ENCODE data around the gene LIPI. TPM values are rescaled to one million over a fixed set of nuclear protein-coding genes. Genes with fewer than 3 reads are reported as not detected.
"Not testable (repeated sequence)": the region's sequence is repeated elsewhere in the genome, so short reads cannot be mapped to it uniquely, and the experiment has no call there.

The LIPI gene
- total and polyA plus RNA-seq, 4 donors = not detected

DNA sequence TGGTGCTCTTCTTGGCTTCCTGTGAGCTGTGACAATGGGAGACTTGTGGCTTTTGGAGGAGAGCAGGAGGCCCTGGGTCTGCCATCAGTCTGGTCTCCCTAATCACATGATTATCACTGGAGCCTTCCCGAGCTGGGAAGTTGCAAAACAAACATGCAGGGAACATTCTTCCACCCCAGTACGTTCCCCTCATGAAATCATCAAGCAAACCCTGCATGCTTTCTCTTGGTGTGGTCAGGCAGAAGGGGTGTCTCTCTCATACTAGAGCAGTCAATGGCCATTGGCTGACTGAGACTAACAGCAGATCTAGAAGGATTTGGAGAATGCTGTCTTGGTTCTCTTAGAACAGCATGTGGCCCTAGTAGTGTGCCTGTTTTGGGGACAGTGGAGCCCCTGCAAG lies 111.2 kb downstream of the LIPI start:
- WGBS, 2 donors = 26 to 31% methylated on average over 2 of the region's 2 CpGs

DNA sequence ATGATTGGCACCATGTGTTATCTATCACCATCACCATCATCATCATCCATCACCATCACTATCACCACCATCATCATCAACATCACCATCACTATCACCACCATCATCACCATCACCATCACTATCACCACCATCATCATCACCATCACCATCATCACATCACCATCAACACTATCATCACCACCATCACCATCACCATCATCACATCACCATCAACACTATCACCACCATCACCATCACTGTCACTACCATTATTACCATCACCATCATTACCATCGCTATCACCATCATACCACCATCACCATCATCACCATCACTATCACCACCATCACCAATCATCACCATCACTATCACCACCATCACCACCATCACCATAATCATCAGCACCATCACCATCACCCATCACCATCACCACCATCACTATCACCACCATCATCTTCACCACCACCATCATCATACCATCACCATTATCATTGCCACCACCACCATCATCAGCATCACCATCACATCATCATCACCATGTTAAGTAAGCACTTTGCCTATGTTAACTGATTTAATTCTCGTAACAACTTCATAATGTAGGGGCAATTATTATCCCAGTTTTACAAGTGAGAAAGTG lies 112.8 kb downstream of the LIPI start:
- no peak for ATAC-seq (ENCODE audit: low FRiP score)
- no peak overlapping the region for H3K27ac ChIP-seq (ENCODE audit: low read depth in 1 of 2, low read length in 2 of 2)
- H3K9me3 ChIP-seq (ENCODE audit: control insufficient read depth, low read length) = no peaks in the 10 kb centered on the region
- 90 to 99% methylated on average over 2 of the region's 2 CpGs for WGBS, 2 donors
- H3K4me3 ChIP-seq (ENCODE audit: low read length in 2 of 2) = no peak overlapping the region
- no peak for DNase-seq
- intact Hi-C loops (cut with DNase I) = no loop called here
- no peaks in the 10 kb centered on the region for H3K4me1 ChIP-seq (ENCODE audit: control insufficient read depth in 1 of 2, insufficient read depth in 2 of 2, low read length in 2 of 2)
- no peaks in the 10 kb centered on the region for H3K27me3 ChIP-seq (ENCODE audit: control insufficient read depth in 1 of 2, insufficient read depth in 2 of 2, low read length in 1 of 2)
- no peaks in the 10 kb centered on the region for H3K36me3 ChIP-seq (ENCODE audit: control insufficient read depth in 1 of 2, insufficient read depth in 2 of 2, low read length in 1 of 2)

More for the DNA sequence above, 111.2 kb downstream of the LIPI start:
- Histone ChIP-seq H3K27ac (ENCODE audit: low read depth in 1 of 2, low read length in 2 of 2) (no peak overlapping the region), H3K27me3 (ENCODE audit: control insufficient read depth in 1 of 2, insufficient read depth in 2 of 2, low read length in 1 of 2) (no peaks in the 10 kb centered on the region), H3K4me3 (ENCODE audit: low read length in 2 of 2) (no peak overlapping the region), H3K9me3 (ENCODE audit: control insufficient read depth, low read length) (no peaks in the 10 kb centered on the region), H3K4me1 (ENCODE audit: control insufficient read depth in 1 of 2, insufficient read depth in 2 of 2, low read length in 2 of 2) (no peaks in the 10 kb centered on the region), H3K36me3 (ENCODE audit: control insufficient read depth in 1 of 2, insufficient read depth in 2 of 2, low read length in 1 of 2) (no peaks in the 10 kb centered on the region)
- DNase-seq (no peak), ATAC-seq (ENCODE audit: low FRiP score) (no peak)
- intact Hi-C loops (cut with DNase I) = no loop called here

DNA sequence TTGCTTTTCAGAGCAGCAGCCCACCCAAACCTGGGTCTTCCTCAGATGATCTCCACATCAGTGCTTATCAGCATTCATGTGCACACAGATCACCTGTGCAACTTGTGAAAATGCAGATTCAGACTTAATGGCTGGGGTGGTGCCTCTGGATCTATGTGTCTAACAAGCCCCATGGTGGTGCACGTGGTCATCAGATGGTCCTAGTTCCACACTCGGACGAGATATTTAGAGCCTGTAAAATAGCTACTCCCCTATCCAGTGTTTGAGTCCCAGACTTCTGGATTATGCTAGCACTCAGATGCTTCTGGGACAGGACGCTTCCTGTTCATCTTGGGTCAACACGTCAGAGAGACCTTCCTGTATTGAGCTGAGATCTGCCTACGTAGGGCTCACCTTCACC lies 114.2 kb downstream of the LIPI start:
- Histone ChIP-seq H3K4me1 (ENCODE audit: control insufficient read depth in 1 of 2, insufficient read depth in 2 of 2, low read length in 2 of 2) (no peaks in the 10 kb centered on the region), H3K36me3 (ENCODE audit: control insufficient read depth in 1 of 2, insufficient read depth in 2 of 2, low read length in 1 of 2) (no peaks in the 10 kb centered on the region), H3K4me3 (ENCODE audit: low read length in 2 of 2) (no peak overlapping the region), H3K9me3 (ENCODE audit: control insufficient read depth, low read length) (no peaks in the 10 kb centered on the region), H3K27ac (ENCODE audit: low read depth in 1 of 2, low read length in 2 of 2) (no peak overlapping the region), H3K27me3 (ENCODE audit: control insufficient read depth in 1 of 2, insufficient read depth in 2 of 2, low read length in 1 of 2) (no peaks in the 10 kb centered on the region)
- intact Hi-C loops (cut with DNase I) = no loop called here
- WGBS, 2 donors = 89 to 97% methylated on average over 6 of the region's 6 CpGs
- ATAC-seq (ENCODE audit: low FRiP score) (no peak), DNase-seq (no peak)

DNA sequence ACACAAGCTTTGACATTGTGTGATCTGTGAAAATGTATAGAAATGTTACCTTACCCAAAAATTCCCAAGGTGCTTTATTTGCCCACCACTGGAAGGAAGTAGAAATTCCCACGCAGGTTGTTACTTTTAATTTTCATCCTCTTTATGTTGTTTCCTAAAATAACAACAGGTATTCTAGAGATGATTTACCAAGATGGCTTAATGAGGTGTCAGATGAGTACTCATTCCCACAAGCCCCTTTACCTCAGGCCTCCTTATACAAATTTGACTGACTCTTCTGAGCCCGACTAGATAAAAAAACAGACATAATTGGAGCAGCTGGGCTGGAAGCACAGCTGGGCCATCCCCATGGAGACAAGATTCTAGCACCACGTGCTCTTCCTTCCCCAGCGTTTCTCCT lies 114.6 kb downstream of the LIPI start:
- ATAC-seq (ENCODE audit: low FRiP score) (no peak), DNase-seq (no peak)
- no peaks in the 10 kb centered on the region for H3K4me1 ChIP-seq (ENCODE audit: control insufficient read depth in 1 of 2, insufficient read depth in 2 of 2, low read length in 2 of 2)
- H3K27ac ChIP-seq (ENCODE audit: low read depth in 1 of 2, low read length in 2 of 2) = no peak overlapping the region
- H3K36me3 ChIP-seq (ENCODE audit: control insufficient read depth in 1 of 2, insufficient read depth in 2 of 2, low read length in 1 of 2) = no peaks in the 10 kb centered on the region
- H3K4me3 ChIP-seq (ENCODE audit: low read length in 2 of 2) = no peak overlapping the region
- H3K27me3 ChIP-seq (ENCODE audit: control insufficient read depth in 1 of 2, insufficient read depth in 2 of 2, low read length in 1 of 2) = no peaks in the 10 kb centered on the region
- intact Hi-C loops (cut with DNase I) = no loop called here
- no peaks in the 10 kb centered on the region for H3K9me3 ChIP-seq (ENCODE audit: control insufficient read depth, low read length)
- WGBS, 2 donors = 74 to 79% methylated on average over 4 of the region's 4 CpGs

DNA sequence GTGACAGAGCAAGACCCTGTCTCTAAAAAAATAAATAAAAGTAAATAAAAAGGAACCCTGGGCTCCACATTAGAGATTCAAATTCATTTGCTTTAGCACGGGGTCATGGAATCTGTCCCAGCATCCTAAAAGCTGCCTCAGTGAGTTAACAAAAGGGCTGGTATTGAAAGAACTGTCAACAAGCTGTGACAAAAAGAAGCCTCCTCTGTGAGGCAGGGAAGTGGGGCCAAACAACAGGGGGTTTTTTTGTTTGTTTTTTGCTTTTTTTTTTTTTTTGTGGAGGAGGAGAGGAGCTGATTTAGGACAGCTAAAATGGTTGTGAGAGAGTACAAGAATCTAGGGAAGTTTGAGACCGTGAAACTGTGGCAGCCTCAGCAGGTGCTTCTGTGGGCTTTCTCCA lies 115.7 kb downstream of the LIPI start:
- 76 to 80% methylated on average over 2 of the region's 2 CpGs for WGBS, 2 donors
- Histone ChIP-seq H3K27me3 (ENCODE audit: control insufficient read depth in 1 of 2, insufficient read depth in 2 of 2, low read length in 1 of 2) (no peaks in the 10 kb centered on the region), H3K9me3 (ENCODE audit: control insufficient read depth, low read length) (no peaks in the 10 kb centered on the region), H3K4me3 (ENCODE audit: low read length in 2 of 2) (no peak overlapping the region), H3K27ac (ENCODE audit: low read depth in 1 of 2, low read length in 2 of 2) (no peak overlapping the region), H3K4me1 (ENCODE audit: control insufficient read depth in 1 of 2, insufficient read depth in 2 of 2, low read length in 2 of 2) (no peaks in the 10 kb centered on the region), H3K36me3 (ENCODE audit: control insufficient read depth in 1 of 2, insufficient read depth in 2 of 2, low read length in 1 of 2) (no peaks in the 10 kb centered on the region)
- no peak for DNase-seq
- intact Hi-C loops (cut with DNase I) = no loop called here
- no peak for ATAC-seq (ENCODE audit: low FRiP score)

DNA sequence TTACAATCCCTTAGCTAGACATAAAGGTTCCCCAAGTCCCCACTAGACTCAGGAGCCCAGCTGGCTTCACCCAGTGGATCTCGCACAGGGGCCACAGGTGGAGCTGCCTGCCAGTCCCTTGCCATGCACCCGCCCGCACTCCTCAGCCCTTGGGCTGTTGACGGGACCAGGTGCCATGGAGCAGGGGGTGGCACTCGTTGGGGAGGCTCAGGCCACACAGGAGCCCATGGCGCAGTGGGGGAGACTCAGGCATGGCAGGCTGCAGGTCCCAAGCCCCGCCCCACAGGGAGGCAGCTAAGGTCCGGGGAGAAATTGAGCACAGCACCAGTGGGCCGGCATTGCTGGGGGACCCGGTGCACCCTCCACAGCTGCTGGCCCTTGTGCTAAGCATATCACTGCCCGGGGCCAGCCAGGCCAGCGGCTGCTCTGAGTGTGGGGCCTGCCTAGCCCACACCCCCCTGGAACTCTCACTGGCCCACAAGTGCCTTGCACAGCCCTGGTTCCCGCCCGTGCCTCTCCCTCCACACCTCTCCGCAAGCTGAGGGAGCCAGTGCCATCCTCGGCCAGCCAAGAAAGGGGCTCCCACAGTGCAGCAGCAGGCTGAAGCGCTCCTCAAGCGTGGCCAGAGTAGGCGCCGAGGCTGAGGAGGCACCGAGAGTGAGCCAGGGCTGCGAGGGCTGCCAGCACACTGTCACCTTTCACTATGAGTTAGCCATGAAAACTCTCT lies 117.8 kb downstream of the LIPI start:
- ATAC-seq (ENCODE audit: low FRiP score) (no peak), DNase-seq (no peak)
- Histone ChIP-seq H3K4me1 (ENCODE audit: control insufficient read depth in 1 of 2, insufficient read depth in 2 of 2, low read length in 2 of 2) (no peaks in the 10 kb centered on the region), H3K4me3 (ENCODE audit: low read length in 2 of 2) (no peak overlapping the region), H3K36me3 (ENCODE audit: control insufficient read depth in 1 of 2, insufficient read depth in 2 of 2, low read length in 1 of 2) (no peaks in the 10 kb centered on the region), H3K27me3 (ENCODE audit: control insufficient read depth in 1 of 2, insufficient read depth in 2 of 2, low read length in 1 of 2) (no peaks in the 10 kb centered on the region), H3K27ac (ENCODE audit: low read depth in 1 of 2, low read length in 2 of 2) (no peak overlapping the region), H3K9me3 (ENCODE audit: control insufficient read depth, low read length) (no peaks in the 10 kb centered on the region)
- intact Hi-C loops (cut with DNase I) = no loop called here
- WGBS, 2 donors = 82 to 83% methylated on average over 22 of the region's 22 CpGs

DNA sequence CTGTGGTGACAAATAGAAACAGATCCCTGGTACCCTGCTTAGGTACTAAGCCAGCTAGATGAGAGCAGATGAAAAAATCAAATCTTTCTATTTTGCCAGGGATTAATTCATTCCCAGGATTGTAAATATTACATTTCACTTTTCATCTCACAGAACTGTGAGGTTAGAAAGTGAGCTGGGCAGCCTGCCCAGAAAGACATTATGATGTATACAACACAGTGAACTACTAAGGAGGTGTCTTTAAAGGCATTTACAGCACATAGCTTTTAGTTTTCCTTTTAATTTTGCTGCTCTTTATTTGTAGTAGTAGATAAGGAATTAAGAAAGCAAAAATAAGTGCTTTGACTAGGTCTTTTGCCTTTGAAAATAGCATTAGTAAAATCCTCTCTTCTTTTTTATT lies 120.6 kb downstream of the LIPI start:
- ATAC-seq (ENCODE audit: low FRiP score); H3K9me3 ChIP-seq (ENCODE audit: control insufficient read depth, low read length); H3K27ac ChIP-seq (ENCODE audit: low read depth in 1 of 2, low read length in 2 of 2); H3K4me3 ChIP-seq (ENCODE audit: low read length in 2 of 2); DNase-seq; intact Hi-C loops (cut with DNase I); H3K27me3 ChIP-seq (ENCODE audit: control insufficient read depth in 1 of 2, insufficient read depth in 2 of 2, low read length in 1 of 2); H3K4me1 ChIP-seq (ENCODE audit: control insufficient read depth in 1 of 2, insufficient read depth in 2 of 2, low read length in 2 of 2); H3K36me3 ChIP-seq (ENCODE audit: control insufficient read depth in 1 of 2, insufficient read depth in 2 of 2, low read length in 1 of 2): not testable (repeated sequence)

DNA sequence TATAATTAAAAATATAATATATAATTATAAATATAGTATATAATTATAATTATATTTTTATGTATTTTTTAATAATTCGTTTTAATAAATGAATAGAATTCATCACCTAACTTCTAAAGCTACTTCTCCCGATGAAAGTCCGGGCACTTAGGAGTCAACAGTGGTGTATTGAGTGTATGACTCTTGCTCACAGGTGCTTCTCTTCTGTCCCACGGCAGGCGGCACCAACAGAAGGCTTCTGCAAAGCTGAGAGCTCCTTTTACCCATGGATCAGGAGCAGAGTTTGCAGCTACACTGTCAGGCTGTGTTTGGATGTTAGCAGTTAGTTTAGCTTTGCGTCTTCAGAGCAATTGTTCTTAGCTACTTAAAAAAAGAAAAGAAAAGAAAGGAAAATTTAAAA lies 122.4 kb downstream of the LIPI start:
- no peak overlapping the region for H3K27ac ChIP-seq (ENCODE audit: low read depth in 1 of 2, low read length in 2 of 2)
- no peak overlapping the region for H3K4me3 ChIP-seq (ENCODE audit: low read length in 2 of 2)
- intact Hi-C loops (cut with DNase I) = no loop called here
- no peak for ATAC-seq (ENCODE audit: low FRiP score)
- WGBS, 2 donors = 83 to 93% methylated on average over 6 of the region's 6 CpGs
- no peaks in the 10 kb centered on the region for H3K4me1 ChIP-seq (ENCODE audit: control insufficient read depth in 1 of 2, insufficient read depth in 2 of 2, low read length in 2 of 2)
- no peaks in the 10 kb centered on the region for H3K27me3 ChIP-seq (ENCODE audit: control insufficient read depth in 1 of 2, insufficient read depth in 2 of 2, low read length in 1 of 2)
- no peaks in the 10 kb centered on the region for H3K36me3 ChIP-seq (ENCODE audit: control insufficient read depth in 1 of 2, insufficient read depth in 2 of 2, low read length in 1 of 2)
- no peak for DNase-seq
- no peaks in the 10 kb centered on the region for H3K9me3 ChIP-seq (ENCODE audit: control insufficient read depth, low read length)

DNA sequence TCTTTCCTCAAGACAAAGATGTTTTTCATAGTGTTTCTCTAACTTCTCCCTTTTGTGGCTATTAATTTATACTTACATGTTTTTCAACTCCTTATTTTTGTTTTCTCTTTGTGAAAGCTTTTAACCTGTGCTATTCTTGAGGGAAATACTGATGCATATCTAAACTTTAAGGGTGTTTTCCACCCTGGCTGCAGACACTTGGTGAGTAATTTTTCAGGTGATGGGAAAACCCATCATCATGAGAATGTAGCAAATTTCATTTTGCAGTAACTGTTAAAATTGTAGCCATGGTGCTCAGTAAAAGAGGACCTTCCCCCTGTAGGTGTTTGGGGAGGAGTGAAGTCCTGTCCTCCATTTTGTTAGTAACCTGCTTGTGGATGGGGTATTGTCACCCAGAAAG lies 124.2 kb downstream of the LIPI start:
- Histone ChIP-seq H3K27me3 (ENCODE audit: control insufficient read depth in 1 of 2, insufficient read depth in 2 of 2, low read length in 1 of 2) (no peaks in the 10 kb centered on the region), H3K27ac (ENCODE audit: low read depth in 1 of 2, low read length in 2 of 2) (no peak overlapping the region), H3K4me1 (ENCODE audit: control insufficient read depth in 1 of 2, insufficient read depth in 2 of 2, low read length in 2 of 2) (no peaks in the 10 kb centered on the region), H3K4me3 (ENCODE audit: low read length in 2 of 2) (no peak overlapping the region), H3K36me3 (ENCODE audit: control insufficient read depth in 1 of 2, insufficient read depth in 2 of 2, low read length in 1 of 2) (no peaks in the 10 kb centered on the region), H3K9me3 (ENCODE audit: control insufficient read depth, low read length) (no peaks in the 10 kb centered on the region)
- no peak for DNase-seq
- no peak for ATAC-seq (ENCODE audit: low FRiP score)
- intact Hi-C loops (cut with DNase I) = no loop called here

Data from aorta (tissue), 5 donors.